CD8-positive, alpha-beta memory T cell (primary cell): ENCODE results near the gene MRTFA. TPM values are rescaled to one million over a fixed set of nuclear protein-coding genes. Genes with fewer than 3 reads are reported as not detected.
A peak's percentile ranks its signal among the peaks of the same experiment; 100 is the strongest.

Experiments
- CTCF ChIA-PET: fragments of 350-600 bp; sonication (Branson Sonifier 250); formaldehyde crosslinking; loops from one replicate; lab custom pipeline; 2021; ENCODE audit warnings: antibody characterized with exemption; lab: Charles Lee
- POLR2A ChIA-PET: fragments of 350-600 bp; sonication (Branson Sonifier 250); formaldehyde crosslinking; loops from one replicate; lab custom pipeline; 2021; ENCODE audit warnings: antibody characterized with exemption; lab: Charles Lee
- DNase-seq, 5 donors: peaks; one replicate each; pipeline versions ENCODE4 v3.0.0 to v3.0.0-alpha.2; 2020 to 2022; ENCODE audit warnings: mixed read lengths in 1 of 5
- H3K27ac ChIP-seq: one replicate; pipeline ENCODE4 v1.7.0; 2013; ENCODE audit warnings: low read depth, mild to moderate bottlenecking, low read length, moderate library complexity
- H3K27me3 ChIP-seq: 2 replicates; pipeline ENCODE4 v1.7.0; 2013; ENCODE audit warnings: low read length, mild to moderate bottlenecking; ENCODE audit not compliant: insufficient read depth, poor library complexity, severe bottlenecking
- H3K36me3 ChIP-seq: 2 replicates; pipeline ENCODE4 v1.7.0; 2013; ENCODE audit warnings: mild to moderate bottlenecking, low read length, moderate library complexity; ENCODE audit not compliant: insufficient read depth
- H3K4me1 ChIP-seq: 2 replicates; pipeline ENCODE4 v1.7.0; 2013; ENCODE audit warnings: mild to moderate bottlenecking, low read length, moderate library complexity; ENCODE audit not compliant: insufficient read depth
- H3K4me3 ChIP-seq: 2 replicates; pipeline ENCODE4 v1.7.0; 2013; ENCODE audit warnings: mild to moderate bottlenecking, low read length
- H3K9me3 ChIP-seq: 2 replicates; pipeline ENCODE4 v1.7.0; 2013; ENCODE audit warnings: mild to moderate bottlenecking, low read length
- H3K27ac Mint-ChIP-seq, 8 donors: one replicate each; pipeline ENCODE4 v1.8.0; 2020 to 2021; ENCODE audit warnings: mixed read lengths in 8 of 8, mild to moderate bottlenecking in 6 of 8, inconsistent platforms in 3 of 8, moderate library complexity in 3 of 8
- H3K27me3 Mint-ChIP-seq, 2 donors: one replicate each; pipeline ENCODE4 v1.8.0; 2020 to 2021; ENCODE audit warnings: mixed read lengths in 2 of 2, mild to moderate bottlenecking in 1 of 2, moderate library complexity in 1 of 2
- H3K36me3 Mint-ChIP-seq, 3 donors: one replicate each; pipeline ENCODE4 v1.8.0; 2020 to 2021; ENCODE audit warnings: mixed read lengths in 3 of 3, inconsistent platforms in 1 of 3, mild to moderate bottlenecking in 1 of 3
- H3K4me1 Mint-ChIP-seq, 3 donors: one replicate each; pipeline ENCODE4 v1.8.0; 2020 to 2021; ENCODE audit warnings: mixed read lengths in 3 of 3, inconsistent platforms in 1 of 3, mild to moderate bottlenecking in 1 of 3
- H3K4me3 Mint-ChIP-seq, 7 donors: one replicate each; pipeline ENCODE4 v1.8.0; 2020 to 2021; ENCODE audit warnings: mixed read lengths in 7 of 7, mild to moderate bottlenecking in 6 of 7, moderate library complexity in 4 of 7, inconsistent platforms in 2 of 7
- H3K9me3 Mint-ChIP-seq, 5 donors: one replicate each; pipeline ENCODE4 v1.8.0; 2020 to 2022; ENCODE audit warnings: mixed read lengths in 5 of 5, mild to moderate bottlenecking in 3 of 5, moderate library complexity in 2 of 5, inconsistent platforms in 1 of 5
- polyA plus RNA-seq: library from polyadenylated mRNA; unstranded; fragments of 300-500 nt; fragmentation: Illumina TruSeq; gene quantifications from one replicate; pipeline ENCODE4 v1.2.3, GENCODE V29; 2021
- total RNA-seq, 2 experiments: library from RNA; stranded (reverse); gene quantifications; one replicate each; pipeline ENCODE4 v1.2.3, GENCODE V29; 2021

MRTFA gene
- total and polyA plus RNA-seq, 3 experiments from 2014 or later, result 22.9 to 40.5 (median 38.6) TPM

DNA sequence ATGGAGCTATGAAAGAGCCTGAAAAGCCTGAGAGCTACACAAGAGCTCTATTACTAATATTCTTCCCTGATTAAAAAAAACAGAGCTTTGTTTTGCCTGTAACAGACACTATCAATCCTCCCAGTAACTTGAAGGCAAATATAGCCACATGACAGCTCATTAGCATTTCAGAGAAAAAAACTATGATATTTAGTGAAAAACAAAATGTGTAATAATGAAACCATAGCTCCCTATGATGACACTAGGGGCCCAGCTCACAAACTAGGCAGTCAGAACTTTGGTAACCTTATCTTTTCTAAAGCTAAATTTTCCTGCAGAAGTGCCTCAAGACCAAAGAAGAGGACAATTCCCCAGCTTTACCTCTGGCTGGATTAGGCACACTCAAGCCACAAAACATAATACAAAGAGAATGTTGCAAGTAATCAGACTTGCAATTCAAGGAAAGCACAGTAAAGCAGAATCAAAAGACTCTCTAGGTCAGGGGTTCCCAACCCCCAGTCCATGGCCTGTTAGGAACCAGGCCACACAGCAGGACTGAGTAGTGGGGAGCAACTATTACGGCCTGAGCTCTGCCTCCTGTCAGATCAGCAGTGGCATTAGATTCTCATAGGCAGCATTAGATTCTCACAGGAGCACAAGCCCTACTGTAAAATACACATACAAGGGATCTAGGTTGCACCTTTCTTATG is 53.3 kb downstream of the MRTFA start:
- Histone ChIP-seq H3K27ac (no peak overlapping the region), H3K27me3 (no peaks in the 10 kb centered on the region), H3K4me3 (no peak overlapping the region), H3K9me3 (no peaks in the 10 kb centered on the region), H3K4me1 (peaks cover 5% of the 10 kb centered on the region), H3K36me3 (no peaks in the 10 kb centered on the region)
- H3K27me3 Mint-ChIP-seq, result no peaks in the 10 kb centered on the region
- H3K9me3 Mint-ChIP-seq, result no peaks in the 10 kb centered on the region
- peaks cover 2 to 22% (median 18%) of the 10 kb centered on the region in 3 donors for H3K4me1 Mint-ChIP-seq
- ChIA-PET POLR2A (no interaction called here), CTCF (interaction anchor here (1.0 to 1.1 kb wide), 2 partner anchors 63 to 146 kb away, joined by 3 to 4 read pairs; no protein-coding TSS in a partner anchor)
- no peak overlapping the region for H3K4me3 Mint-ChIP-seq
- DNase-seq, result no peak
- H3K36me3 Mint-ChIP-seq, result peaks cover 3 to 29% (median 8%) of the 10 kb centered on the region in 3 donors
- H3K27ac Mint-ChIP-seq, result peak overlapping the region in 3 of 8 donors; percentile 10 to 63 (median 48)

DNA sequence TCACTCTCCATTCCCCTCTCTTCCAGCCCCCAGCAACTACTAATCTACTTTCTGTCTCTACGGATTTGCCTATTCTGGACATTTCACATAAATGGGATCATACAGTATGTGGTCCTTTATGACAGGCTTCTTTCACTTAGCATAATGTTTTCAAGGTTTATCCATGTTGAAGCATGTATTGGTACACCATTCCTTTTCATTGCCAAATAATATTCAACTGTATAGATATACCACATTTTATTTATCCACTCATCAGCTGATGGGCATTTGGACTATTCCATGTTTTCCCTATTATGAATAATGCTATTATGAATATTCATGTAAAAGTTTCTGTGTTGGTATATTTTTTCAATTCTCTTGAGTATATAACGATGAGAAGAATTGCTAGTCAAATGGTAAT is 54.5 kb downstream of the MRTFA start:
- peak overlapping the region in 1 of 8 donors; percentile 9 for H3K27ac Mint-ChIP-seq
- POLR2A ChIA-PET, result no interaction called here
- CTCF ChIA-PET, result interaction anchor here (1.0 kb wide), 1 partner anchor 64 kb away, joined by 3 read pairs; no protein-coding TSS in a partner anchor
- peaks cover 3 to 24% (median 19%) of the 10 kb centered on the region in 3 donors for H3K4me1 Mint-ChIP-seq
- no peak overlapping the region for H3K4me3 Mint-ChIP-seq
- no peaks in the 10 kb centered on the region for H3K27me3 Mint-ChIP-seq
- Histone ChIP-seq H3K9me3 (no peaks in the 10 kb centered on the region), H3K4me1 (peaks cover 9% of the 10 kb centered on the region), H3K27ac (no peak overlapping the region), H3K36me3 (no peaks in the 10 kb centered on the region), H3K27me3 (no peaks in the 10 kb centered on the region), H3K4me3 (no peak overlapping the region)
- H3K9me3 Mint-ChIP-seq, result no peaks in the 10 kb centered on the region
- DNase-seq, result no peak
- peaks cover 3 to 24% (median 8%) of the 10 kb centered on the region in 3 donors for H3K36me3 Mint-ChIP-seq

- Mint-ChIP-seq H3K36me3 (peaks cover 3 to 15% (median 8%) of the 10 kb centered on the region in 3 donors), H3K4me1 (peaks cover 3 to 20% (median 17%) of the 10 kb centered on the region in 3 donors), H3K4me3 (no peak overlapping the region), H3K9me3 (no peaks in the 10 kb centered on the region), H3K27me3 (no peaks in the 10 kb centered on the region), H3K27ac (no peak overlapping the region)
- no peak for DNase-seq
- Histone ChIP-seq H3K9me3 (no peaks in the 10 kb centered on the region), H3K4me1 (peaks cover 9% of the 10 kb centered on the region), H3K4me3 (no peak overlapping the region), H3K27ac (no peak overlapping the region), H3K27me3 (no peaks in the 10 kb centered on the region), H3K36me3 (no peaks in the 10 kb centered on the region)
- CTCF ChIA-PET, result no interaction called here
- POLR2A ChIA-PET, result no interaction called here
These were observed 55.9 kb downstream of the MRTFA start for GRCh38 chr22:40580631-40581030.

DNA sequence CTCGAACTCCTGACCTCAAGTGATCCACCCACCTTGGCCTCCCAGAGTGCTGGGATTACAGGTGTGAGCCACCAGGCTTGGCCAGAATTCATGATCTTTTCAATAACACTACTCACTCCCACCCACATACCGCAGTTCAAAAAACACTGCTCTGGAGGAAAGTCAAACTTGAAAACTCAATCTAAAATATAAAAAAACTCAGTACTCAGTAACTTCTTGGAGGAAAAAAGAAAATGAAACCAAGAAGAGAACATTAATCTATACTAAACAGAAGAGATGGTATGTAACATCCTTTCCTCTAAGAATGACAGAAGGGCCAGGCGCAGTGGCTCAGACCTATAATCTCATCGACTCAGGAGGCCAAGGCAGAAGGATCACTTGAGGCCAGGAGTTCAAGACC is 58.3 kb downstream of the MRTFA start:
- Histone ChIP-seq H3K27ac (no peak overlapping the region), H3K4me1 (peaks cover 9% of the 10 kb centered on the region), H3K27me3 (no peaks in the 10 kb centered on the region), H3K9me3 (no peaks in the 10 kb centered on the region), H3K4me3 (no peak overlapping the region), H3K36me3 (no peaks in the 10 kb centered on the region)
- Mint-ChIP-seq H3K4me1 (peaks cover 3 to 20% (median 14%) of the 10 kb centered on the region in 3 donors), H3K36me3 (peaks cover 0 to 8% (median 2%) of the 10 kb centered on the region in 3 donors), H3K27me3 (no peaks in the 10 kb centered on the region), H3K9me3 (no peaks in the 10 kb centered on the region), H3K4me3 (no peak overlapping the region), H3K27ac (peak overlapping the region in 2 of 8 donors; percentile 11 to 58)
- DNase-seq, result peak in 1 of 5 donors; percentile 17
- POLR2A ChIA-PET, result no interaction called here
- CTCF ChIA-PET, result no interaction called here

GRCh38 chr22:40572976-40573375 is 63.5 kb downstream of the MRTFA start:
- no peaks in the 10 kb centered on the region for H3K36me3 ChIP-seq
- CTCF ChIA-PET, result no interaction called here
- H3K4me3 ChIP-seq, result no peak overlapping the region
- Mint-ChIP-seq H3K36me3 (peaks cover 10 to 16% (median 10%) of the 10 kb centered on the region in 3 donors), H3K27ac (no peak overlapping the region), H3K9me3 (no peaks in the 10 kb centered on the region), H3K4me3 (no peak overlapping the region), H3K27me3 (no peaks in the 10 kb centered on the region), H3K4me1 (peaks cover 4 to 17% (median 16%) of the 10 kb centered on the region in 3 donors)
- no peak overlapping the region for H3K27ac ChIP-seq
- H3K27me3 ChIP-seq, result no peaks in the 10 kb centered on the region
- H3K4me1 ChIP-seq, result peaks cover 2% of the 10 kb centered on the region
- POLR2A ChIA-PET, result no interaction called here
- no peak for DNase-seq
- H3K9me3 ChIP-seq, result no peaks in the 10 kb centered on the region

DNA sequence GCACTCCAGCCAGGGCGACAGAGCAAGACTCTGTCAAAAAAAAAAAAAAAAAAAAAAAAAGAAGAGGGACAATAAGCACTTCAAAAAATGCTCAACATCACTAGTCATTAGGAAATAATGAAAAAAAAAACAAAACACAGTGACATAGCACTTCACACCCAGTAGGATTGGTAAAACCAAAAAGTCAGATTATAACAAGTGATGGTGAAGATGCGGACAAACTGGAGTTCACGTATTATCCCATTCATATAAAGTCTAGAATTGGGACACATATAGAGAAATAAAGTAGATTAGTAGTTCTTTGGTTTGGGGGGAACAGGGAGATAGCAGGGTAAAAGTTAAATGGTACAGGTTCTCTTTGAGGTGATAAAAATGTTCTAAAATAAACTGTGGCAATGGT is 64.6 kb downstream of the MRTFA start:
- H3K4me1 ChIP-seq, result no peaks in the 10 kb centered on the region
- H3K9me3 ChIP-seq, result no peaks in the 10 kb centered on the region
- H3K27me3 ChIP-seq, result no peaks in the 10 kb centered on the region
- Mint-ChIP-seq H3K27me3 (no peaks in the 10 kb centered on the region), H3K4me1 (peaks cover 7 to 18% (median 15%) of the 10 kb centered on the region in 3 donors), H3K27ac (peak overlapping the region in 1 of 8 donors; percentile 29), H3K36me3 (peaks cover 10 to 16% (median 11%) of the 10 kb centered on the region in 3 donors), H3K9me3 (no peaks in the 10 kb centered on the region), H3K4me3 (no peak overlapping the region)
- DNase-seq, result no peak
- H3K36me3 ChIP-seq, result no peaks in the 10 kb centered on the region
- H3K4me3 ChIP-seq, result no peak overlapping the region
- ChIA-PET CTCF (no interaction called here), POLR2A (no interaction called here)
- H3K27ac ChIP-seq, result no peak overlapping the region

DNA sequence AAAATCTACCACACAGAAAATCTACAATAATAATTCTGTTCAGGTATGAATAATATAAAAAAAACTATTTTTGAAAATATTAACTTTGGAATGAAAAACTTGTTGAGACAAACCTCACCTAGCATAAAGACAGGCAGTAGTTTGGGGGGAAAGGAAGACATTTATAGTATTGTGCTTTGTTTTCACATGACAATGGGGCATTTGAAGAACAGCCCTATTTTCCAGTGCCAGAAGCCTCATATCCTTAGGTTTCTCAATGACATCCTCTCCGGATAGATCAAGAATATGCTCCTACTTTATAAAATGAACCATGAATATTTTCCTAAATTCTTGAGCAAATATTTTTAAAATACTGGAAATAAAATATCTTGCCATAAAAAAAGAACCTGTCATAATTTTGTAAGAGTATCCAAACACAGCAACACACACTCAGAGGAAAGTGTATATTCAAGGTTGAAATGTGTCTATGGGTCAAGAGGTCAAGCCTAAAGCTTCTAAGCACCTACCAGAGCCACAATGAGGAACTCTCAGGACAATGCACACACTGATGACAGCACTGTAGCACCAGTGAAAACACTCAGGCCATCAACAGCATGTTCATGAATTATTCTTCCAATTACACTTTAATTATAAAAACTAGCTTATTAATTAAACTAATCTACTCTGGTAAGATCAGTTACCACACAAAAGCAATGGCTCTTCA is 68.7 kb downstream of the MRTFA start:
- Mint-ChIP-seq H3K4me3 (no peak overlapping the region), H3K36me3 (peaks cover 8 to 16% (median 13%) of the 10 kb centered on the region in 3 donors), H3K27me3 (no peaks in the 10 kb centered on the region), H3K9me3 (no peaks in the 10 kb centered on the region), H3K4me1 (peaks cover 12 to 19% (median 18%) of the 10 kb centered on the region in 3 donors), H3K27ac (peak overlapping the region in 1 of 8 donors; percentile 46)
- CTCF ChIA-PET, result interaction anchor here (0.9 kb wide), 1 partner anchor 131 kb away, joined by 3 read pairs; no protein-coding TSS in a partner anchor
- no peak overlapping the region for H3K27ac ChIP-seq
- POLR2A ChIA-PET, result no interaction called here
- no peaks in the 10 kb centered on the region for H3K9me3 ChIP-seq
- no peak overlapping the region for H3K4me3 ChIP-seq
- no peaks in the 10 kb centered on the region for H3K36me3 ChIP-seq
- H3K4me1 ChIP-seq, result no peaks in the 10 kb centered on the region
- H3K27me3 ChIP-seq, result no peaks in the 10 kb centered on the region
- no peak for DNase-seq

GRCh38 chr22:40567106-40567505 is 69.4 kb downstream of the MRTFA start:
- Mint-ChIP-seq H3K4me1 (peaks cover 12 to 21% (median 16%) of the 10 kb centered on the region in 3 donors), H3K27ac (no peak overlapping the region), H3K27me3 (no peaks in the 10 kb centered on the region), H3K4me3 (no peak overlapping the region), H3K9me3 (no peaks in the 10 kb centered on the region), H3K36me3 (peaks cover 3 to 16% (median 12%) of the 10 kb centered on the region in 3 donors)
- Histone ChIP-seq H3K4me3 (no peak overlapping the region), H3K4me1 (no peaks in the 10 kb centered on the region), H3K27me3 (no peaks in the 10 kb centered on the region), H3K9me3 (no peaks in the 10 kb centered on the region), H3K36me3 (no peaks in the 10 kb centered on the region), H3K27ac (no peak overlapping the region)
- ChIA-PET CTCF (no interaction called here), POLR2A (no interaction called here)
- no peak for DNase-seq
